Activated naive CD8-positive, alpha-beta T cell treated with anti-CD3 and anti-CD28 coated beads for 36 hours (primary cell): ENCODE data around the gene CDSN. TPM values are rescaled to one million over a fixed set of nuclear protein-coding genes. Genes with fewer than 3 reads are reported as not detected.
"Not testable (repeated sequence)": the region's sequence is repeated elsewhere in the genome, so short reads cannot be mapped to it uniquely, and the experiment has no call there.

Experiments
- DNase-seq: peaks from one replicate; pipeline ENCODE4 v3.0.0; 2021
- H3K27ac Mint-ChIP-seq: one replicate; pipeline ENCODE4 v1.8.0; 2022; ENCODE audit warnings: mild to moderate bottlenecking, moderate library complexity, mixed read lengths
- H3K27me3 Mint-ChIP-seq: one replicate; pipeline ENCODE4 v1.8.0; 2022; ENCODE audit warnings: mild to moderate bottlenecking, mixed read lengths
- H3K36me3 Mint-ChIP-seq: one replicate; pipeline ENCODE4 v1.8.0; 2021; ENCODE audit warnings: mild to moderate bottlenecking, mixed read lengths
- H3K4me1 Mint-ChIP-seq: one replicate; pipeline ENCODE4 v1.8.0; 2021; ENCODE audit warnings: mixed read lengths
- H3K4me3 Mint-ChIP-seq: one replicate; pipeline ENCODE4 v1.8.0; 2022; ENCODE audit warnings: mild to moderate bottlenecking, moderate library complexity, mixed read lengths
- H3K9me3 Mint-ChIP-seq: one replicate; pipeline ENCODE4 v1.8.0; 2022; ENCODE audit warnings: mixed read lengths
- total RNA-seq, 2 experiments: library from RNA; stranded (reverse); gene quantifications; one replicate each; pipeline ENCODE4 v1.2.3, GENCODE V29; 2021

Gene CDSN
- total RNA-seq, 2 experiments from 2014 or later, result not detected

DNA sequence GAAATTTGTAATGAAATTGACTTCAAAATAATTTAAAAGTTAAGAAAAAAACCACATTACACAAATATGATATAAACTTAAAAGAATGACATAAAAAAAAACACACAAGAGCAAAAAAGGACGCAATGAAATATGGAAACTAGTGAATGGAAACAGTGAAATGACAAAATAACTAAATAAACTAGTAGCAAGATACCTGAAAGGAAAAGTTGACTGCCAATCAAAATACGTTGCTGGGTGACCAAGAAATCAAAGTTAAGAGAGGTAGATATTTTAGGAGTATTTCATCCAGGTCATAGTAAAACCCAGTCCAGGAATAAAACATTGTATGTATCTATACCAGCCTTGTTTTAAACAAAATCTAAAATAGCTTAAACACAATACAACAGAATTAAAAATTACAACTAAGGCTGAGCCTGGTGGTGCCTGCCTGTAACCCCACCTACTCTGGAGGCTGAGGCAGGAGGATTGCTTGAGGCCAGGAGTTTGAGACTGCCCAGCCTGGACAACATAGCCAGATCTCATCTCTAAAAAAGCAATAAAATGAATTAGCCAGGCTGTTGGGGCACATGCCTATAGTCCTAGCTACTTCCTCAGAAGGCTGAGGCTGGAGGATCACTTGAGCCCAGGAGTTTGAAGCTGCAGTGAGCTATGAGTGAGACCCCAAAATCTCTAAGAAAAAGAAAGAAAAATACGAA, 29.8 kb downstream of the CDSN start:
- Mint-ChIP-seq H3K4me1 (peaks cover 23% of the 10 kb centered on the region), H3K9me3 (no peaks in the 10 kb centered on the region), H3K36me3 (no peaks in the 10 kb centered on the region), H3K4me3 (no peak overlapping the region), H3K27ac (no peak overlapping the region), H3K27me3 (peaks cover 7% of the 10 kb centered on the region)
- no peak for DNase-seq

DNA sequence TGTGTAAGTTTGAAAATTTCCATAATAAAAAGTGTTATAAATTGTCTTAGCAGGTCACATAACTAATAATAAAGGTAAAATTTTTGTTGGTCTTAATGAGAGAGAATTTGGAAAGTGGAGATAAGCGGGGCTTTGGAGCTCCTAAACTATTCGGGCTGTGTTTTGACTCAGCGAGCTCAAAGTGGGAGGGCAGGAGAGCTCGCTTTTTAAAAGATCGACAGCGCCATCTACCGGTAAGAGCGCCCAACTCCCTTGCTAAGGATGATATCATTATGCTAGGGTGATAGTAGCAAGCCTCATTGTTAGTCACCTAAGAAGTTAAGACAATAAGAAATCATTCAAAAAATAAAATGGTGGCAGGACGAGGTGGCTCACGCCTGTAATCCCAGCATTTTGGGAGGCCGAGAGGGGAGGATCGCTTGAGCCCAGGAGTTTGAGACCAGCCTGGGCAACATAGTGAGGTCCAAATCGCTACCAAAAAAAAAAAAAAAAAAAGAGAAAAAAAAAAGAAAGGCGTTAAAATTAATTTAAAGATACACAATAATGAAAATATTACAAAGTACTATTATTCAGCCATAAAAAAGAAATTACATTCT, 32.7 kb downstream of the CDSN start:
- H3K27ac Mint-ChIP-seq, result no peak overlapping the region

GRCh38 chr6:31086788-31087440, 33.3 kb downstream of the CDSN start:
- no peaks in the 10 kb centered on the region for H3K9me3 Mint-ChIP-seq

More for the DNA sequence above, 32.7 kb downstream of the CDSN start:
- peak; percentile 78 for DNase-seq
- H3K4me1 Mint-ChIP-seq, result peaks cover 12% of the 10 kb centered on the region
- no peak overlapping the region for H3K4me3 Mint-ChIP-seq
- peaks cover 7% of the 10 kb centered on the region for H3K27me3 Mint-ChIP-seq
- no peaks in the 10 kb centered on the region for H3K36me3 Mint-ChIP-seq
- H3K9me3 Mint-ChIP-seq, result no peaks in the 10 kb centered on the region

GRCh38 chr6:31083742-31084354, 36.4 kb downstream of the CDSN start:
- no peaks in the 10 kb centered on the region for H3K9me3 Mint-ChIP-seq
- peaks cover 7% of the 10 kb centered on the region for H3K27me3 Mint-ChIP-seq
- peak; percentile 33 for DNase-seq
- no peaks in the 10 kb centered on the region for H3K36me3 Mint-ChIP-seq
- no peak overlapping the region for H3K4me3 Mint-ChIP-seq
- H3K27ac Mint-ChIP-seq, result no peak overlapping the region
- peaks cover 20% of the 10 kb centered on the region for H3K4me1 Mint-ChIP-seq

More at GRCh38 chr6:31086788-31087440, 33.3 kb downstream of the CDSN start:
- Mint-ChIP-seq H3K4me3 (no peak overlapping the region), H3K27me3 (peaks cover 7% of the 10 kb centered on the region), H3K27ac (no peak overlapping the region), H3K4me1 (peaks cover 12% of the 10 kb centered on the region), H3K36me3 (no peaks in the 10 kb centered on the region)
- no peak for DNase-seq

DNA sequence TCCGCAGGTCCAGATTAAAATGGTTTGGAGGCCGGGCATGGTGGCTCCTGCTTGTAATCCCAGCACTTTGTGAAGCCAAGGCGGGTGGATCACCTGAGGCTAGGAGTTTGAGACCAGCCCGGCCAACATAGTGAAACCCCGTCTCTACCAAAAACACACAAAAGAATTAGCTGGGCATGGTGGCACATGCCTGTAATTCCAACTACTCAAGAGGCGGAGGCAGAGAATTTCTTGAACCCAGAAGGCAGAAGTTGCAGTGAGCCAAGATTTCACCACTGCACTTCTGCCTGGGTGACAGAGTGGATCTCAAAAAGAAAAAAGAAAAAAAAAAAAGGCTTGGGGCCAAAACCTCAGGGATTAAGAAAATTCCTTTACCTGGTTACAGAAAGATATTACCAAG, 38.4 kb downstream of the CDSN start:
- DNase-seq, result no peak
- H3K4me1 Mint-ChIP-seq, result peaks cover 12% of the 10 kb centered on the region
- no peak overlapping the region for H3K27ac Mint-ChIP-seq
- H3K36me3 Mint-ChIP-seq, result no peaks in the 10 kb centered on the region
- H3K9me3 Mint-ChIP-seq, result no peaks in the 10 kb centered on the region
- H3K27me3 Mint-ChIP-seq, result peaks cover 7% of the 10 kb centered on the region
- no peak overlapping the region for H3K4me3 Mint-ChIP-seq

GRCh38 chr6:31079656-31080261, 40.5 kb downstream of the CDSN start:
- no peaks in the 10 kb centered on the region for H3K27me3 Mint-ChIP-seq
- H3K36me3 Mint-ChIP-seq, result no peaks in the 10 kb centered on the region
- H3K4me3 Mint-ChIP-seq, result peak overlapping the region; percentile 50
- peaks cover 11% of the 10 kb centered on the region for H3K4me1 Mint-ChIP-seq
- H3K27ac Mint-ChIP-seq, result no peak overlapping the region
- no peaks in the 10 kb centered on the region for H3K9me3 Mint-ChIP-seq
- DNase-seq, result peak; percentile 66

GRCh38 chr6:31076611-31077010, 43.6 kb downstream of the CDSN start:
- no peaks in the 10 kb centered on the region for H3K9me3 Mint-ChIP-seq
- H3K4me3 Mint-ChIP-seq, result no peak overlapping the region
- H3K27ac Mint-ChIP-seq, result no peak overlapping the region
- H3K4me1 Mint-ChIP-seq, result peaks cover 8% of the 10 kb centered on the region
- no peak for DNase-seq
- H3K27me3 Mint-ChIP-seq, result no peaks in the 10 kb centered on the region
- no peaks in the 10 kb centered on the region for H3K36me3 Mint-ChIP-seq

DNA sequence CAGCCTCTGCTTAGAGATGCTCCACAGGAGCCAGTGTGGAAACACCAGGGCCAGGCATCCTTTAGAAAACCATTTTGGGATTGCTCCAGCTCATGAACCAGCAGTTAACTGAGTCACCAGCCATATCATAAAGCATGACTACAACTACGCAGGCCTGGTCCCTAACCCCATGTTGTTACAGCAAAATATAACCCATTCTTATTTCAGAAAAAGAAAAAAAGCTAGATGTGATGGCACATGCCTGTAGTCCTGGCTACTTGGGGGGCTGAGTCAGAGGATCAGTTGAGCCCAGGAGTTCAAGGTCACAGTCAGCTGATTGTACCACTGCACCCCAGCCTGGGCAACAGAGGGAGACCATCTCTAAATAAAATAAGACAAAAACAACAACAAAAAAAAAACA, 44.7 kb downstream of the CDSN start:
- Mint-ChIP-seq H3K27me3 (no peaks in the 10 kb centered on the region), H3K4me1 (peaks cover 8% of the 10 kb centered on the region), H3K9me3 (no peaks in the 10 kb centered on the region), H3K4me3 (no peak overlapping the region), H3K27ac (no peak overlapping the region), H3K36me3 (no peaks in the 10 kb centered on the region)
- no peak for DNase-seq

DNA sequence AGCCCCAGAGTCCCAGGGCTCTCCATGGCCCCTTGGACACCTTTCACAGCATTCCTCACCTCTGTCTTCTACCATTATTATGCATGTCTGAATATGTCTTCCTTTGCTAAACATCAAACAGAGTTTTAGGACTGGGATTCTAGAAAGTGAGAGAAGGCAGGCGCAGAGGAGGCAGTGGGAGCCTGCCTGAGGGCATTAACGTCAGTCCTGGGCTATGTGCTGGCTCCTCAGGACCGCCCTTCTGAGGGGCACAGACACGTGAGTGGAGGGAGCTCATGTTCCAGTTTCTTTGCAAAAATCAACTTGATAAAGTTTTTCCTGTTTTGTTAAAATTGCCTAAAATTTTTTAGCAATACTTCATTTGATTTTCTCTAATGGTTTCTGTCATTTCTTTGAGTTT, 45.8 kb downstream of the CDSN start:
- Mint-ChIP-seq H3K27ac (no peak overlapping the region), H3K9me3 (no peaks in the 10 kb centered on the region), H3K4me3 (no peak overlapping the region), H3K27me3 (no peaks in the 10 kb centered on the region), H3K4me1 (peaks cover 3% of the 10 kb centered on the region), H3K36me3 (no peaks in the 10 kb centered on the region)
- DNase-seq, result no peak

- Mint-ChIP-seq H3K4me3 (no peak overlapping the region), H3K27me3 (no peaks in the 10 kb centered on the region), H3K4me1 (no peaks in the 10 kb centered on the region), H3K27ac (no peak overlapping the region), H3K36me3 (no peaks in the 10 kb centered on the region), H3K9me3 (no peaks in the 10 kb centered on the region)
- DNase-seq, result no peak
Observed at GRCh38 chr6:31070711-31071197, 49.5 kb downstream of the CDSN start.

GRCh38 chr6:31068669-31069340, 51.4 kb downstream of the CDSN start:
- Mint-ChIP-seq H3K4me3 (no peak overlapping the region), H3K9me3 (no peaks in the 10 kb centered on the region), H3K4me1 (no peaks in the 10 kb centered on the region), H3K36me3 (no peaks in the 10 kb centered on the region), H3K27me3 (no peaks in the 10 kb centered on the region), H3K27ac (no peak overlapping the region)
- DNase-seq, result peak; percentile 70

DNA sequence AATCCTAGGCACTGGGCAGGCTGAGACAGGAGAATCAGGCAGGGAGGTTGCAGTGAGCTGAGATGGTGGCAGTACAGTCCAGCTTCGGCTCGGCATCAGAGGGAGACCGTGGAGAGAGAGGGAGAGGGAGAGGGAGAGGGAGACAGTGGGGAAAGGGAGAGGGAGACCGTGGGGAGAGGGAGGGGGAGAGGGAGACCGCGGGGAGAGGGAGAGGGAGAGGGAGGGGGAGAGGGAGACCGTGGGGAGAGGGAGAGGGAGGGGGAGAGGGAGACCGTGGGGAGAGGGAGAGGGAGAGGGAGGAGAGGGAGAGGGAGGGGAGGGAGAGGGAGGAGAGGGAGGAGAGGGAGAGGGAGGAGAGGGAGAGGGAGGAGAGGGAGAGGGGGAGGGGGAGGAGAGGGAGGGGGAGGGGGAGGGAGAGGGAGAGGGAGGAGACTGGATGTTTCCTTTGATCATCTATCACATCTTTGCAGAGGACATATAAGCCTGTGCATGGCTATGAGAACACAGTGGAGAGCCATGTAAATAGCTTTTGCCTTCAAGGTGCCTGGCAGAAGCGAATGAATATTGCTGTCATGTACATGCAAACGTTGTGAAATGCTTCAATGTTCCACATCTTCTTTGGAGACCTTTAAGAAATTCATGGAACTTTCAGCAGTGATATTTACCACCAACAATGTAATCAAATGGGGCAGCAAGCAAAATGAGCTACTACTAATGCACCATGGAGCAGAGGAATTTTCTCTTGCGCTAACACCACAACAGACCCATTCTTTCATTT, 52.2 kb downstream of the CDSN start:
- not testable (repeated sequence) for H3K9me3 Mint-ChIP-seq, H3K36me3 Mint-ChIP-seq, H3K4me3 Mint-ChIP-seq, DNase-seq, H3K27me3 Mint-ChIP-seq, H3K27ac Mint-ChIP-seq, H3K4me1 Mint-ChIP-seq

- H3K27me3 Mint-ChIP-seq, H3K9me3 Mint-ChIP-seq, H3K4me3 Mint-ChIP-seq, H3K4me1 Mint-ChIP-seq, H3K27ac Mint-ChIP-seq, H3K36me3 Mint-ChIP-seq, DNase-seq: not testable (repeated sequence)
Observed at GRCh38 chr6:31067028-31067427, 53.2 kb downstream of the CDSN start.

DNA sequence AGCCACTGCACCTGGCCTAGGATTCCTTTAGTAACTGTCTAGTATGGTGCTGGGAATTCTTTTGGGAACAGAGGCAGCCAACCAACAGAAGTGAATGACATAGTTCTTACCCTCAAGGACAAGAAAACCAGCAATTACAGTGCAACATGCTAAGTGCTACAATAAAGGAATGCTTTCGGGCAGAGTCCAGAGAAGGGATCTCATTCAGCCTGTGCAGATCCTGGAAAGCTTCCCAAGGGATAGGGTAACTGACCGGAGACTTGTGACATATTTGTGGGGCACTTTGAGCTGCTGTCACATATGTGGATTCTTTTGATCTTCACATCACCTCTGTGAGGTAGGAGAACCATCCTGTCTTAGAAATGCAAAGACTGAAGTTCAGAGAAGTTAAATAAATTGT, 54.7 kb downstream of the CDSN start:
- Mint-ChIP-seq H3K4me3 (no peak overlapping the region), H3K36me3 (no peaks in the 10 kb centered on the region), H3K27me3 (peaks cover 3% of the 10 kb centered on the region), H3K4me1 (no peaks in the 10 kb centered on the region), H3K9me3 (no peaks in the 10 kb centered on the region), H3K27ac (no peak overlapping the region)
- DNase-seq, result no peak
